GM12878 (cell line): ENCODE measurements around the gene GABBR2. TPM values are rescaled to one million over a fixed set of nuclear protein-coding genes. Genes with fewer than 3 reads are reported as not detected.

Experiments
- ATAC-seq: fragments of 200-7000 bp; cut with Tn5 transposase; 3 replicates; pipeline ENCODE4 v1.9.1; 2020; ENCODE audit warnings: mild to moderate bottlenecking, moderate library complexity
- BruUV-seq: library from RNA; stranded (reverse); fragments of 400-500 nt; replicated peaks from 2 replicates; lab custom pipeline; 2021; lab: Mats Ljungman, UMichigan
- CTCF ChIA-PET: fragments of 300-600 bp; sonication (Branson Sonifier 250); formaldehyde crosslinking; extraction: SDS; loops from one replicate; lab custom pipeline; 2021; ENCODE audit warnings: inconsistent platforms; lab: Yijun Ruan, JAX
- POLR2A ChIA-PET: fragments of 350-600 bp; formaldehyde crosslinking; extraction: SDS; loops from one replicate; lab custom pipeline; 2021; ENCODE audit warnings: inconsistent platforms; lab: Charles Lee
- RAD21 ChIA-PET: fragments of 300-600 bp; sonication (Branson Sonifier 250); formaldehyde crosslinking; loops from one replicate; lab custom pipeline; 2023; ENCODE audit warnings: antibody characterized with exemption; ENCODE audit not compliant: unreplicated experiment; lab: Charles Lee
- SMC1A ChIA-PET: fragments of 300-600 bp; sonication (Branson Sonifier 250); formaldehyde crosslinking; loops from one replicate; lab custom pipeline; 2023; ENCODE audit not compliant: unreplicated experiment, uncharacterized antibody; lab: Charles Lee
- DNase-seq: peaks from one replicate; pipeline ENCODE4 v3.0.0-alpha.2; 2011; ENCODE audit warnings: low read depth, low spot score
- FAIRE-seq: peaks from 3 replicates; lab custom pipeline; 2011; peaks lifted over from hg19 to GRCh38; lab: Jason Lieb, UNC
- H2AFZ ChIP-seq: 2 replicates; pipeline ENCODE4 v1.6.0; 2011; ENCODE audit warnings: low read depth, low read length, control low read depth; ENCODE audit not compliant: control insufficient read depth
- H3K27ac ChIP-seq: 2 replicates; pipeline ENCODE4 v1.5.1; 2011; ENCODE audit warnings: control low read depth; ENCODE audit not compliant: control insufficient read depth, insufficient read depth
- H3K27me3 ChIP-seq, 2 experiments: replicated peaks in 1 of 2; 2 replicates each; pipeline versions ENCODE4 v1.6.0 to v1.6.1; 2011; ENCODE audit warnings: low read length in 1 of 2; ENCODE audit not compliant: control insufficient read depth in 2 of 2, insufficient read depth in 2 of 2
- H3K36me3 ChIP-seq, 2 experiments: 2 replicates each; pipeline ENCODE4 v1.5.1; 2011; ENCODE audit warnings: low read length in 1 of 2; ENCODE audit not compliant: control insufficient read depth in 2 of 2, insufficient read depth in 2 of 2
- H3K4me1 ChIP-seq: 2 replicates; pipeline ENCODE4 v1.6.1; 2011; ENCODE audit warnings: mild to moderate bottlenecking, low read length, moderate library complexity, mixed read lengths; ENCODE audit not compliant: control insufficient read depth, insufficient read depth
- H3K4me2 ChIP-seq: 2 replicates; pipeline ENCODE4 v1.6.0; 2011; ENCODE audit warnings: control low read depth; ENCODE audit not compliant: control insufficient read depth, insufficient read depth
- H3K4me3 ChIP-seq: fragments of 200-600 bp; sonication (generic); 2 replicates; pipeline ENCODE4 v1.5.1; 2016
- H3K79me2 ChIP-seq: 2 replicates; pipeline ENCODE4 v1.6.0; 2011; ENCODE audit warnings: low read length; ENCODE audit not compliant: control insufficient read depth, insufficient read depth
- H3K9ac ChIP-seq: 2 replicates; pipeline ENCODE4 v1.8.0; 2011; ENCODE audit warnings: low read length, control low read depth, mixed read lengths; ENCODE audit not compliant: control insufficient read depth, insufficient read depth
- H3K9me3 ChIP-seq: replicated peaks from 3 replicates; pipeline ENCODE4 v1.5.1; 2011; ENCODE audit warnings: mild to moderate bottlenecking, low read length; ENCODE audit not compliant: control insufficient read depth, insufficient read depth
- H4K20me1 ChIP-seq: 2 replicates; pipeline ENCODE4 v1.6.0; 2011; ENCODE audit not compliant: control insufficient read depth, insufficient read depth
- IKZF2 ChIP-seq, 2 experiments: fragments of 450-650 bp; IDR thresholded peaks; 2 replicates each; pipeline ENCODE4 v1.6.1; 2017; ENCODE audit warnings: mild to moderate bottlenecking in 2 of 2, moderate library complexity in 2 of 2
- KAT2A ChIP-seq: conservative IDR thresholded peaks from 2 replicates; pipeline ENCODE4 v1.6.1; 2011; ENCODE audit warnings: low read depth, low read length; ENCODE audit not compliant: control insufficient read depth
- MYB ChIP-seq: fragments of 150-350 bp; IDR thresholded peaks from 2 replicates; pipeline ENCODE4 v1.6.1; 2014; ENCODE audit warnings: mild to moderate bottlenecking, low read depth, low read length, borderline replicate concordance
- PAX5 ChIP-seq: IDR thresholded peaks from 2 replicates; pipeline ENCODE4 v1.6.1; 2011; ENCODE audit warnings: low read depth, low read length, borderline replicate concordance
- SMARCA5 ChIP-seq: fragments of 450-650 bp; IDR thresholded peaks from 2 replicates; pipeline ENCODE4 v1.6.1; 2017; ENCODE audit warnings: mild to moderate bottlenecking
- SPI1 ChIP-seq: IDR thresholded peaks from 2 replicates; pipeline ENCODE4 v1.6.1; 2011; ENCODE audit warnings: low read depth, mild to moderate bottlenecking, low read length, moderate library complexity, borderline replicate concordance; ENCODE audit not compliant: insufficient read depth
- WRNIP1 ChIP-seq: IDR thresholded peaks from 2 replicates; pipeline ENCODE4 v1.6.1; 2011; ENCODE audit warnings: low read depth, low read length, improper control_type of control experiment, borderline replicate concordance
- WGBS: methylation state at CpG from one replicate; pipeline ENCODE4 v1.1.6; 2016; ENCODE audit warnings: low lambda C conversion rate; ENCODE audit not compliant: insufficient replicate concordance, insufficient coverage; ENCODE audit errors: missing lambda C conversion rate; 5-methylcytosine and 5-hydroxymethylcytosine counted together
- in situ Hi-C: fragments of 300-500 bp; cut with MboI; formaldehyde crosslinking; loops from 9 replicates; pipeline ENCODE4 v1.14.3; 2018; ENCODE audit warnings: mixed read lengths
- intact Hi-C: fragments of 100-400 bp; cut with micrococcal nuclease; formaldehyde crosslinking; loops from one replicate; pipeline ENCODE4 v1.14.2; 2022; ENCODE audit not compliant: unreplicated experiment
- polyA plus RNA-seq, 11 experiments: library from polyadenylated mRNA; depleted of rRNA in 4 of 11; unstranded in 6 of 11; stranded (reverse) in 5 of 11; fragments of >200 nt; fragmentation: Nextera tagmentation in 4 of 11; fragmentation: Illumina TruSeq in 1 of 11; extraction: Ambion mirVana in 4 of 11; extraction: Trizol in 1 of 11; gene quantifications; 1 replicate in 1 of 11; 2 replicates in 10 of 11; pipeline versions ENCODE4 v1.2.1 to v1.2.3, GENCODE V29; 2011 to 2016; ENCODE audit warnings: inconsistent platforms in 2 of 11, missing spikeins in 2 of 11, low read depth in 1 of 11
- total RNA-seq, 4 experiments: library from RNA; depleted of rRNA in 3 of 4; stranded (reverse); fragments of >200 nt in 3 of 4; fragmentation: Illumina TruSeq in 1 of 4; extraction: Trizol in 1 of 4; gene quantifications; 2 replicates each; pipeline versions ENCODE4 v1.2.1 to v1.2.3, GENCODE V29; 2013 to 2021

GABBR2 gene
- total and polyA plus RNA-seq, 10 of the 15 experiments (the other 5 are each of a cell fraction or from before 2014, with no cell fraction given): 0.02 to 2.2 (median 0.06) TPM; not detected in 2

DNA sequence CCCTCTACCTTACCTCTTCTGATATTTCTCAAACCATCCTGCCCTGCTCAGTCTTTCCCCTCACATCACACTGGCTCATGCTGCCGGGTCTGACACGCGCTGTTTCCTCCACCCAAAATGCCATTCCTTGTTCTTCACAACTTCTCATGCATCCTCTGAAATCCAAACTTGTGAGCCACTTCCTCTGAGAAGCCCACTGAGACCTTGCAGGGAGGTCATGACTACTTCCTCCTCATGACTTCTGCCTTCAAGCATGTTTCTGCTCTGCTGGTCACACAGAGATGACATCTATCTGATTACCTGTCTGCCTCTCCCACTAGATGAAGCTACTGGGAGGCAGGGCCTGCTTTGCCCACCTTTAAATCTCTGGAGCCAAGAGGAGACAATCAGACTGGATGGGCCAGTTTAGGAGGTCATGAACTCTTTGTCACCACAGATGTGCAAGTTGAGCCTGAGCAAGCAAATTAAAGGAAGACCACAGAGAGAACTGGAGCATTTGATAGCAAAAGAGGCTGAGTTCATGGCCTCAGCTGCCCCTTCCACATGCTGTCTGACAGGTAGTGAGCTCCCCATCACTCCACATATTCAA, 333.5 kb downstream of the GABBR2 start:
- POLR2A ChIA-PET: no interaction called here
- H3K27ac ChIP-seq: no peak overlapping the region
- BruUV-seq: no TSS peak
- intact Hi-C loops (no loop called here), in situ Hi-C loops (no loop called here)
- peak; percentile 32; the same call in 2 of the 3 replicates for ATAC-seq
- H3K4me1 ChIP-seq: peaks cover 6% of the 10 kb centered on the region
- no peaks in the 10 kb centered on the region for H3K9me3 ChIP-seq
- TF ChIP-seq IKZF2 (IDR thresholded peaks at IDR 0.05) (peak in 1 of 2 experiments; percentile 24; a peak in 1 of 4 replicates), PAX5 (peak; percentile 81), KAT2A (no peak), SPI1 (peak; percentile 28; the same call in 1 of the 2 replicates), SMARCA5 (no peak)
- TF ChIP-seq, all 136 proteins: peak for 3
- peak; percentile 62 for FAIRE-seq
- DNase-seq: no peak
- Histone ChIP-seq H4K20me1 (no peaks in the 10 kb centered on the region), H3K27me3 (no peaks in the 10 kb centered on the region; a peak in 1 of 4 replicates), H3K9ac (no peak overlapping the region), H3K4me3 (no peak overlapping the region), H3K4me2 (no peak overlapping the region), H2AFZ (no peak overlapping the region), H3K36me3 (no peaks in the 10 kb centered on the region), H3K79me2 (no peaks in the 10 kb centered on the region)
- SMC1A ChIA-PET: no interaction called here
- 0% methylated on average over 3 of the region's 3 CpGs for WGBS
- RAD21 ChIA-PET: no interaction called here
- CTCF ChIA-PET: interaction anchor here (1.2 kb wide), 1 partner anchor 10 kb away, joined by 3 read pairs; no protein-coding TSS in a partner anchor

- no peak for TF ChIP-seq WRNIP1
- TF ChIP-seq MYB: no peak
- TF ChIP-seq, all 136 proteins: peak for 0
- WGBS: 73% methylated on average over 10 of the region's 10 CpGs
- H3K27me3 ChIP-seq: no peaks in the 10 kb centered on the region; a peak in 1 of 4 replicates
- SMC1A ChIA-PET: no interaction called here
- RAD21 ChIA-PET: no interaction called here
- no peak for DNase-seq
- no peak overlapping the region for H2AFZ ChIP-seq
- no peak overlapping the region for H3K9ac ChIP-seq
- no peak overlapping the region for H3K4me2 ChIP-seq
- no peak for ATAC-seq
- H3K27ac ChIP-seq: no peak overlapping the region
- POLR2A ChIA-PET: interaction anchor here (0.6 kb wide), 1 partner anchor 290 kb away, joined by 3 read pairs; no protein-coding TSS in a partner anchor
- no peaks in the 10 kb centered on the region for H3K36me3 ChIP-seq
- no peaks in the 10 kb centered on the region for H3K79me2 ChIP-seq
- BruUV-seq: no TSS peak
- no peaks in the 10 kb centered on the region for H3K9me3 ChIP-seq
- no peak for FAIRE-seq
- no peak overlapping the region for H3K4me3 ChIP-seq
- in situ Hi-C loops (no loop called here), intact Hi-C loops (no loop called here)
- H4K20me1 ChIP-seq: no peaks in the 10 kb centered on the region
- H3K4me1 ChIP-seq: peaks cover 4% of the 10 kb centered on the region; the same call in 1 of the 2 replicates
- CTCF ChIA-PET: interaction anchor here (1.3 kb wide), 1 partner anchor 9 kb away, joined by 3 read pairs; no protein-coding TSS in a partner anchor
Measured at GRCh38 chr9:98374385-98375051, 334.2 kb downstream of the GABBR2 start.
